Liver (tissue), 3 donors: ENCODE results near the gene EN1.

Experiments used
- CTCF ChIP-seq: fragments of 150-350 bp; IDR thresholded peaks from 2 replicates; pipeline ENCODE4 v1.5.1; 2017; ENCODE audit warnings: improper control_type of control experiment, low read depth, low read length; ENCODE audit not compliant: missing input control
- RAD21 ChIP-seq, 2 donors: IDR thresholded peaks; 2 replicates each; pipeline ENCODE4 v1.6.1; 2016; ENCODE audit warnings: antibody characterized with exemption in 2 of 2, mild to moderate bottlenecking in 2 of 2
- SP1 ChIP-seq: IDR thresholded peaks from 2 replicates; pipeline ENCODE4 v1.6.1; 2018; ENCODE audit warnings: antibody characterized with exemption, mild to moderate bottlenecking
- donor health status: healthy.
- donor health status: healthy.

- no peak for TF ChIP-seq RAD21 (IDR thresholded peaks at IDR 0.05)
- TF ChIP-seq CTCF, result no peak
- TF ChIP-seq SP1, result no peak
Measured at GRCh38 chr2:118805064-118805690, 42.3 kb downstream of the EN1 start.
